SK-N-SH (cell line): ENCODE measurements around the gene BCHE. TPM values are rescaled to one million over a fixed set of nuclear protein-coding genes. Genes with fewer than 3 reads are reported as not detected.

ENCODE experiments used
- CTCF ChIA-PET: fragments of 300-600, 350-600 bp; formaldehyde crosslinking; extraction: SDS; loops from one replicate; lab custom pipeline; 2021; lab: Yijun Ruan, JAX
- POLR2A ChIA-PET: fragments of 350-600 bp; sonication (Branson Sonifier 250); formaldehyde crosslinking; extraction: SDS; loops from one replicate; lab custom pipeline; 2020; ENCODE audit warnings: antibody characterized with exemption, inconsistent platforms; lab: Yijun Ruan, JAX
- DNase-seq: peaks from one replicate; pipeline ENCODE4 v3.0.0; 2012
- H2AFZ ChIP-seq: fragments of 200-600 bp; sonication (generic); 2 replicates; pipeline ENCODE4 v1.8.1; 2016; ENCODE audit warnings: antibody characterized with exemption, mild to moderate bottlenecking, low read depth
- H3F3A ChIP-seq: fragments of 200-600 bp; sonication (generic); replicated peaks from 2 replicates; pipeline ENCODE3; 2016; ENCODE audit warnings: antibody characterized with exemption, mild to moderate bottlenecking; ENCODE audit not compliant: insufficient read depth
- H3K27ac ChIP-seq, 2 experiments: fragments of 200-500 bp in 1 of 2; fragments of 200-600 bp in 1 of 2; sonication (Bioruptor generic) in 1 of 2; sonication (generic), shearing (Covaris generic) in 1 of 2; 2 replicates each; pipeline versions ENCODE4 v1.5.1 to v1.6.1; 2014 to 2016; ENCODE audit warnings: low read depth in 2 of 2, inconsistent platforms in 1 of 2, low read length in 1 of 2, mild to moderate bottlenecking in 1 of 2, mixed read lengths in 1 of 2
- H3K27me3 ChIP-seq: fragments of 200-600 bp; sonication (generic), shearing (Covaris generic); 2 replicates; pipeline ENCODE4 v1.6.1; 2016; ENCODE audit warnings: mixed run types; ENCODE audit not compliant: insufficient read depth
- H3K36me3 ChIP-seq, 2 experiments: fragments of 200-500 bp in 1 of 2; fragments of 200-600 bp in 1 of 2; sonication (Bioruptor generic) in 1 of 2; sonication (generic) in 1 of 2; replicated peaks in 1 of 2; 2 replicates each; pipeline versions ENCODE3 to v1.5.1; 2014 to 2016; ENCODE audit warnings: low read length in 1 of 2, mild to moderate bottlenecking in 1 of 2; ENCODE audit not compliant: insufficient read depth in 2 of 2, control insufficient read depth in 1 of 2
- H3K4me1 ChIP-seq, 2 experiments: fragments of 200-500 bp in 1 of 2; fragments of 200-600 bp in 1 of 2; sonication (Bioruptor generic) in 1 of 2; sonication (generic), shearing (Covaris generic) in 1 of 2; 2 replicates each; pipeline versions ENCODE4 v1.5.1 to v1.6.1; 2014 to 2016; ENCODE audit warnings: low read depth in 1 of 2, low read length in 1 of 2, mixed run types in 1 of 2; ENCODE audit not compliant: insufficient read depth in 2 of 2, control insufficient read depth in 1 of 2
- H3K4me2 ChIP-seq: fragments of 200-600 bp; sonication (generic), shearing (Covaris generic); 2 replicates; pipeline ENCODE4 v1.6.1; 2017; ENCODE audit warnings: mixed run types
- H3K4me3 ChIP-seq, 2 experiments: fragments of 200-500 bp in 1 of 2; fragments of 200-600 bp in 1 of 2; sonication (Bioruptor generic) in 1 of 2; sonication (generic), shearing (Covaris generic) in 1 of 2; 2 replicates each; pipeline versions ENCODE4 v1.5.1 to v1.8.1; 2014 to 2016; ENCODE audit warnings: low read depth in 2 of 2, inconsistent platforms in 1 of 2, low read length in 1 of 2, mild to moderate bottlenecking in 1 of 2, mixed read lengths in 1 of 2, moderate library complexity in 1 of 2
- H3K79me2 ChIP-seq: fragments of 200-600 bp; sonication (generic); 2 replicates; pipeline ENCODE4 v1.8.1; 2017; ENCODE audit warnings: mild to moderate bottlenecking; ENCODE audit not compliant: insufficient read depth
- H3K9ac ChIP-seq: fragments of 200-600 bp; sonication (generic); 2 replicates; pipeline ENCODE4 v1.6.1; 2017; ENCODE audit warnings: mixed run types
- H3K9me2 ChIP-seq: fragments of 200-600 bp; sonication (generic); 2 replicates; pipeline ENCODE4 v1.6.1; 2017; ENCODE audit warnings: mixed run types
- H3K9me3 ChIP-seq: fragments of 200-600 bp; sonication (generic); 2 replicates; pipeline ENCODE4 v1.6.1; 2017; ENCODE audit warnings: mixed run types, mild to moderate bottlenecking, moderate library complexity
- H4K20me1 ChIP-seq: fragments of 200-600 bp; sonication (generic); 2 replicates; pipeline ENCODE4 v1.6.1; 2017; ENCODE audit warnings: mild to moderate bottlenecking, mixed run types; ENCODE audit not compliant: insufficient read depth
- CHD2 ChIP-seq: fragments of 150-350 bp; IDR thresholded peaks from 2 replicates; pipeline ENCODE4 v1.6.1; 2018; ENCODE audit warnings: low read length; ENCODE audit not compliant: partially characterized antibody
- ELF1 ChIP-seq: IDR thresholded peaks from 2 replicates; pipeline ENCODE4 v1.4.0; 2012
- EP300 ChIP-seq, 2 experiments: IDR thresholded peaks; 2 replicates each; pipeline versions ENCODE4 v1.4.0 to v1.6.1; 2012; ENCODE audit warnings: borderline replicate concordance in 1 of 2, low read depth in 1 of 2, low read length in 1 of 2
- EZH2phosphoT487 ChIP-seq: fragments of 200-600 bp; sonication (generic); IDR thresholded peaks from 2 replicates; pipeline ENCODE4 v1.6.1; 2017; ENCODE audit warnings: low read depth, mixed run types, mild to moderate bottlenecking, antibody characterized with exemption, moderate library complexity, borderline replicate concordance
- FOSL2 ChIP-seq: IDR thresholded peaks from 2 replicates; pipeline ENCODE4 v1.4.0; 2012; ENCODE audit warnings: low read depth, mild to moderate bottlenecking, moderate library complexity, borderline replicate concordance
- FOXM1 ChIP-seq: IDR thresholded peaks from 2 replicates; pipeline ENCODE4 v1.4.0; 2012; ENCODE audit warnings: low read depth, mild to moderate bottlenecking
- GABPA ChIP-seq: IDR thresholded peaks from 2 replicates; pipeline ENCODE4 v1.4.0; 2012; ENCODE audit warnings: low read depth, mild to moderate bottlenecking
- GATA2 ChIP-seq: sonication (generic); formaldehyde crosslinking; IDR thresholded peaks from 2 replicates; pipeline ENCODE4 v1.5.0; 2020; ENCODE audit warnings: mild to moderate bottlenecking, missing genetic modification reagents
- MAX ChIP-seq: IDR thresholded peaks from 2 replicates; pipeline ENCODE4 v1.4.0; 2012; ENCODE audit warnings: low read depth
- MEF2A ChIP-seq: IDR thresholded peaks from 2 replicates; pipeline ENCODE4 v1.4.0; 2012; ENCODE audit warnings: low read depth, borderline replicate concordance
- MXI1 ChIP-seq: IDR thresholded peaks from 2 replicates; pipeline ENCODE4 v1.6.1; 2012; ENCODE audit warnings: mild to moderate bottlenecking, low read depth, low read length, improper control_type of control experiment
- NRF1 ChIP-seq: IDR thresholded peaks from 2 replicates; pipeline ENCODE4 v1.6.1; 2012; ENCODE audit warnings: low read depth, mild to moderate bottlenecking, low read length
- PBX3 ChIP-seq: IDR thresholded peaks from 2 replicates; pipeline ENCODE4; 2012
- POLR2AphosphoS5 ChIP-seq: IDR thresholded peaks from 2 replicates; pipeline ENCODE4 v1.6.1; 2012; ENCODE audit warnings: low read depth, low read length
- RCOR1 ChIP-seq: fragments of 150-350 bp; IDR thresholded peaks from 2 replicates; pipeline ENCODE4 v1.6.1; 2017; ENCODE audit warnings: antibody characterized with exemption, low read length
- REST ChIP-seq: IDR thresholded peaks from 2 replicates; pipeline ENCODE4 v1.6.1; 2012; ENCODE audit warnings: mild to moderate bottlenecking, low read depth, low read length, moderate library complexity
- RXRA ChIP-seq: IDR thresholded peaks from 2 replicates; pipeline ENCODE4 v1.4.0; 2012; ENCODE audit warnings: low read depth, mild to moderate bottlenecking, borderline replicate concordance
- SIN3A ChIP-seq: IDR thresholded peaks from 2 replicates; pipeline ENCODE4 v1.6.1; 2012; ENCODE audit warnings: low read depth, mild to moderate bottlenecking, low read length, moderate library complexity, borderline replicate concordance
- SMC3 ChIP-seq: IDR thresholded peaks from 2 replicates; pipeline ENCODE4 v1.6.1; 2012; ENCODE audit warnings: low read depth, low read length, improper control_type of control experiment
- TCF12 ChIP-seq: IDR thresholded peaks from 2 replicates; pipeline ENCODE4 v1.4.0; 2012
- ZBTB33 ChIP-seq: IDR thresholded peaks from 2 replicates; pipeline ENCODE4 v1.4.0; 2012; ENCODE audit warnings: low read depth, borderline replicate concordance
- WGBS: methylation state at CpG from one replicate; pipeline ENCODE4 v1.1.6; 2017; ENCODE audit warnings: low lambda C conversion rate; 5-methylcytosine and 5-hydroxymethylcytosine counted together
- polyA plus RNA-seq, 3 experiments: library from polyadenylated mRNA; depleted of rRNA; stranded (reverse); fragments of >200 nt; gene quantifications; 2 replicates each; pipeline ENCODE4 v1.2.3, GENCODE V29; 2012

Gene BCHE
- polyA plus RNA-seq, 1 of the 3 experiments (the other 2 are of a cell fraction), result not detected

GRCh38 chr3:165729756-165730155 is 107.5 kb downstream of the BCHE start (continued):
- no peak for TF ChIP-seq FOXM1

- Histone ChIP-seq H3K4me2 (no peak overlapping the region), H3K79me2 (no peaks in the 10 kb centered on the region), H3K9me3 (no peaks in the 10 kb centered on the region), H3K36me3 (no peaks in the 10 kb centered on the region), H3K27me3 (no peaks in the 10 kb centered on the region), H3K27ac (no peak overlapping the region), H2AFZ (no peak overlapping the region), H3K9me2 (no peaks in the 10 kb centered on the region), H4K20me1 (no peaks in the 10 kb centered on the region), H3K4me3 (no peak overlapping the region), H3K9ac (no peak overlapping the region), H3F3A (no peaks in the 10 kb centered on the region), H3K4me1 (no peaks in the 10 kb centered on the region)
- no peak for DNase-seq
- 8% methylated on average over 3 of the region's 5 CpGs for WGBS
- TF ChIP-seq RCOR1 (no peak), NRF1 (no peak), MAX (no peak)
- CTCF ChIA-PET, result no interaction called here
- POLR2A ChIA-PET, result no interaction called here
Observed at GRCh38 chr3:165728924-165729323, 108.3 kb downstream of the BCHE start.

- no peaks in the 10 kb centered on the region for H4K20me1 ChIP-seq
- DNase-seq, result no peak
- ChIA-PET CTCF (no interaction called here), POLR2A (no interaction called here)
- no peak overlapping the region for H3K27ac ChIP-seq
- H3K4me1 ChIP-seq, result no peaks in the 10 kb centered on the region
- H2AFZ ChIP-seq, result no peak overlapping the region
- no peaks in the 10 kb centered on the region for H3K36me3 ChIP-seq
- H3K9me2 ChIP-seq, result no peaks in the 10 kb centered on the region
- no peaks in the 10 kb centered on the region for H3K27me3 ChIP-seq
- H3K4me3 ChIP-seq, result no peak overlapping the region; a peak in 1 of 4 replicates
- 7% methylated on average over 2 of the region's 2 CpGs for WGBS
- no peaks in the 10 kb centered on the region for H3K9me3 ChIP-seq
- H3K79me2 ChIP-seq, result no peaks in the 10 kb centered on the region
- H3K4me2 ChIP-seq, result peak overlapping the region; percentile 52; the same call in 1 of the 2 replicates
- H3K9ac ChIP-seq, result no peak overlapping the region
- H3F3A ChIP-seq, result no peaks in the 10 kb centered on the region
- TF ChIP-seq ELF1 (no peak), EP300 (IDR thresholded peaks at IDR 0.05; ENCODE audit: borderline replicate concordance in 1 of 2, low read depth in 1 of 2, low read length in 1 of 2) (no peak), EZH2phosphoT487 (no peak), SIN3A (no peak), RCOR1 (no peak), TCF12 (no peak), MXI1 (no peak), PBX3 (no peak), ZBTB33 (no peak), RXRA (no peak), GABPA (no peak), POLR2AphosphoS5 (no peak), GATA2 (no peak), FOSL2 (no peak), MEF2A (no peak), REST (no peak), NRF1 (no peak), SMC3 (no peak), CHD2 (no peak)
Observed at GRCh38 chr3:165725296-165725695, 111.9 kb downstream of the BCHE start.
